Measurements from ENCODE around the gene CFAP58. TPM values are rescaled to one million over a fixed set of nuclear protein-coding genes. Genes with fewer than 3 reads are reported as not detected.
"Not testable (repeated sequence)": the region's sequence is repeated elsewhere in the genome, so short reads cannot be mapped to it uniquely, and the experiment has no call there.

CFAP58 gene
- total RNA-seq, 1 experiment from 2014 or later, result not detected

GRCh38 chr10:104441329-104442000 lies 87.8 kb downstream of the CFAP58 start:
- peaks cover 5% of the 10 kb centered on the region; the same call in 1 of the 2 replicates for H3K4me1 ChIP-seq
- H3K4me3 ChIP-seq, result no peak overlapping the region
- H3K9me3 ChIP-seq (replicated peaks), result no peaks in the 10 kb centered on the region
- DNase-seq, result no peak
- no peak overlapping the region for H3K27ac ChIP-seq
- H3K27me3 ChIP-seq, result no peaks in the 10 kb centered on the region
- no peaks in the 10 kb centered on the region for H3K36me3 ChIP-seq

DNA sequence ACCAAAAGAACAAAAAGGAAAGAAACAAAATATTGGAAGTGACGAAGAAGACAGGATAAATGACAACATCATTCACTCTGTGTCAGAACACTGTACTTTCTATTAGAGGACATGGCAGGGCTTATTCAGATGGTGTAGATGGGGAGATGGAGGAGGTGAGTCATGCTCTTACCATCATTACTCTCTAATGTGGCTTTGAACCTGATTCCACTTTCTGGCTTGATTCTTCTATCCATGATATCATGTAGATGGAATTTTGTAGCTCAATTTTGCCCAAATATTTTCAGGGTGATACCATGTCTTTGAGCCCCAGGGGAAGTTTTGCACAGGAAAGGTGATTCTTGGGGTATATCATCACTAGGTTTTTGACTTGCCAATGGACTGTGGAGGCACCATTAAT lies 91.7 kb downstream of the CFAP58 start:
- no peak overlapping the region for H3K27ac ChIP-seq
- H3K9me3 ChIP-seq (replicated peaks), result no peaks in the 10 kb centered on the region
- peak in 1 of 2 experiments; percentile 10 for DNase-seq
- no peak overlapping the region for H3K4me3 ChIP-seq
- no peaks in the 10 kb centered on the region for H3K36me3 ChIP-seq
- H3K4me1 ChIP-seq, result peaks cover 14% of the 10 kb centered on the region
- H3K27me3 ChIP-seq, result no peaks in the 10 kb centered on the region

GRCh38 chr10:104446151-104446550 lies 92.5 kb downstream of the CFAP58 start:
- no peaks in the 10 kb centered on the region for H3K27me3 ChIP-seq
- H3K36me3 ChIP-seq, result no peaks in the 10 kb centered on the region
- no peak for DNase-seq
- H3K27ac ChIP-seq, result no peak overlapping the region
- peaks cover 12% of the 10 kb centered on the region for H3K4me1 ChIP-seq
- H3K9me3 ChIP-seq (replicated peaks), result no peaks in the 10 kb centered on the region
- no peak overlapping the region for H3K4me3 ChIP-seq

GRCh38 chr10:104447331-104447730 lies 93.7 kb downstream of the CFAP58 start:
- H3K27ac ChIP-seq, result no peak overlapping the region

GRCh38 chr10:104447906-104448305 lies 94.3 kb downstream of the CFAP58 start:
- H3K27ac ChIP-seq, result no peak overlapping the region
- H3K27me3 ChIP-seq, result no peaks in the 10 kb centered on the region
- no peak for DNase-seq

More at GRCh38 chr10:104447331-104447730, 93.7 kb downstream of the CFAP58 start:
- Histone ChIP-seq H3K9me3 (replicated peaks) (no peaks in the 10 kb centered on the region), H3K36me3 (no peaks in the 10 kb centered on the region), H3K4me3 (no peak overlapping the region), H3K27me3 (no peaks in the 10 kb centered on the region), H3K4me1 (peaks cover 12% of the 10 kb centered on the region)
- DNase-seq, result no peak

DNA sequence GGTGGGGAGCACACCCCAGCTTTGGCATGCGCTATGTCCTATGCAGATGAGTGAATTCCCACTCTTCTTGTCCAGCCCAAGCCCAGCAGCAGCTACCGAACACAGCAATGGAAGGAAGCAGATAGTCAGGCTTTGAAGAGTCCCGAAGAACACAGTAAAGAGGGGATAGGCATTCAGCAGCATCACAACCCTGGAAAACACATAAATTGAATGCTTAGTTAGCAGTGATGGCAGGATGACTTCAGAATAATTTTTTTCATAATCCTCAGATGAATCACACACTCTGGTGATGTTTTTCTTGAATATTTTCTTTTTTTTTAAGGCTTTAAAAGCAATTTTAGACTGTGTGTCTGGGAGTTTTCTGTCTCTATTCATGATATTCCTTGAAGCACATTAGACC lies 95.8 kb downstream of the CFAP58 start:
- Histone ChIP-seq H3K27ac (no peak overlapping the region), H3K36me3 (no peaks in the 10 kb centered on the region), H3K4me1 (peaks cover 12% of the 10 kb centered on the region), H3K4me3 (no peak overlapping the region), H3K9me3 (replicated peaks) (no peaks in the 10 kb centered on the region), H3K27me3 (no peaks in the 10 kb centered on the region)
- DNase-seq, result no peak

More at GRCh38 chr10:104447906-104448305, 94.3 kb downstream of the CFAP58 start:
- Histone ChIP-seq H3K4me1 (peaks cover 12% of the 10 kb centered on the region), H3K9me3 (replicated peaks) (no peaks in the 10 kb centered on the region), H3K36me3 (no peaks in the 10 kb centered on the region), H3K4me3 (no peak overlapping the region)

GRCh38 chr10:104450490-104450889 lies 96.9 kb downstream of the CFAP58 start:
- no peak for DNase-seq
- H3K27me3 ChIP-seq, result no peaks in the 10 kb centered on the region
- H3K4me1 ChIP-seq, result peaks cover 12% of the 10 kb centered on the region
- no peak overlapping the region for H3K27ac ChIP-seq
- H3K36me3 ChIP-seq, result no peaks in the 10 kb centered on the region
- no peaks in the 10 kb centered on the region for H3K9me3 ChIP-seq (replicated peaks)
- no peak overlapping the region for H3K4me3 ChIP-seq

DNA sequence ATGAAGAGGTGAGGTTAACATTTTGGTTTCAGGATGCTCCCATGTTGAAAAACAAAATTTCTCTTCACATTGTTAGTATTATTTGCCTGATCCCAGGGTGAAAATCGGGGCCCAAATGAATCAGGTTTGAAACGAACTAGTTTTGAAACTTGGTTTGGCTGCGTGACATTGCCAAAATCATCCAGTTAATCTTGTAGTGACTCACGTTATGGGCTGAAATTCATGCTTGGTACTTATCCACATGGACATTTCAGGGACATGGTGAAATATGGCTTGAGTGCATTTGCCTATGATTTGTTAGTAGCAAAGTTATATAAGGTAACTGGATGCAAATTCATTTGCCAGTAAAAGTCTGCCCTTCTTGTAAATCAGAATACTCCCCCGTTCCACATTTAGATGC lies 97.3 kb downstream of the CFAP58 start:
- Histone ChIP-seq H3K27ac (no peak overlapping the region), H3K36me3 (no peaks in the 10 kb centered on the region), H3K4me1 (peaks cover 10% of the 10 kb centered on the region; the same call in 1 of the 2 replicates), H3K9me3 (replicated peaks) (no peaks in the 10 kb centered on the region), H3K27me3 (no peaks in the 10 kb centered on the region), H3K4me3 (no peak overlapping the region)
- no peak for DNase-seq

DNA sequence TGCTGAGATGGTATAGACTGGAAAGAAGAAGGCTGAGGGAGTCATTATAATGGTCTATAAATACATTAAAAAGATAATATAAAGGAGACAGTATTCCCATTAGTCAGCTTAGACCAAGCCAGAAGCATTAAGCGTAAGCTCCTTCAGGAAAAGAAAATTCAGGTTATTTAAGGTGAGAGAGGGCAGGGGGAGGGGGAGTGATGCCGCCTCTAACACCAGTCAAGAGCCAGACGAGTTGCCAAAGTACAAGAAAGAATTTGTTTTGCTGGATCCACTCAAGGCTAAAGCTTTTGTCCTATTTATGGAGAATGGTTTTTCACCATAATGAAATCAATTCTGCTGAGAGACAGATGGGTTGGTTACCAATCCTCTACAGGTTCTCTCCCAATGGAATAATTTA lies 99.3 kb downstream of the CFAP58 start:
- Histone ChIP-seq H3K4me1 (peaks cover 1% of the 10 kb centered on the region; the same call in 1 of the 2 replicates), H3K27ac (no peak overlapping the region), H3K9me3 (replicated peaks) (no peaks in the 10 kb centered on the region), H3K27me3 (no peaks in the 10 kb centered on the region), H3K36me3 (no peaks in the 10 kb centered on the region), H3K4me3 (no peak overlapping the region)
- no peak for DNase-seq

- H3K27me3 ChIP-seq, result no peaks in the 10 kb centered on the region
- no peaks in the 10 kb centered on the region for H3K36me3 ChIP-seq
- DNase-seq, result no peak
- no peaks in the 10 kb centered on the region for H3K4me1 ChIP-seq
- no peak overlapping the region for H3K27ac ChIP-seq
- no peak overlapping the region for H3K4me3 ChIP-seq
- no peaks in the 10 kb centered on the region for H3K9me3 ChIP-seq (replicated peaks)
Measured at GRCh38 chr10:104456802-104457542, 103.3 kb downstream of the CFAP58 start.

- Histone ChIP-seq H3K9me3 (replicated peaks) (no peaks in the 10 kb centered on the region), H3K4me3 (no peak overlapping the region), H3K27me3 (no peaks in the 10 kb centered on the region), H3K4me1 (no peaks in the 10 kb centered on the region), H3K27ac (no peak overlapping the region), H3K36me3 (no peaks in the 10 kb centered on the region)
- no peak for DNase-seq
Measured at GRCh38 chr10:104457543-104457828, 103.9 kb downstream of the CFAP58 start.

DNA sequence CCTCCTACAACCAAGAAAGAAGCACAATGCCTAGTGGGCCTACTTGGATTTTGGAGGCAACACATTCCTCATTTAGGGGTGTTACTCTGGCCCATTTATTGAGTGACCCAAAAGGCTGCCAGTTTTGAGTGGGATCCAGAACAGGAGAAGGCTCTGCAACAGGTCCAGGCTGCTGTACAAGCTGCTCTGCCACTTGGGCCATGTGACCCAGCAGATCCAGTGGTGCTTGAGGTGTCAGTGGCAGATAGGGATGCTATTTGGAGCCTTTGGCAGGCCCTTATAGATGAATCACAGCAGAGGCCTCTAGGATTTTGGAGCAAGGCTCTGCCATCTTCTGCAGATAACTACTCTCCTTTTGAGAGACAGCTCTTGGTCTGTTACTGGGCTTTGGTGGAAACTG lies 111.9 kb downstream of the CFAP58 start:
- DNase-seq; H3K27ac ChIP-seq; H3K27me3 ChIP-seq; H3K9me3 ChIP-seq (replicated peaks); H3K36me3 ChIP-seq; H3K4me1 ChIP-seq; H3K4me3 ChIP-seq: not testable (repeated sequence)

GRCh38 chr10:104468818-104469217 lies 115.2 kb downstream of the CFAP58 start:
- H3K4me1 ChIP-seq; DNase-seq; H3K36me3 ChIP-seq; H3K27ac ChIP-seq; H3K27me3 ChIP-seq; H3K9me3 ChIP-seq (replicated peaks); H3K4me3 ChIP-seq: not testable (repeated sequence)

DNA sequence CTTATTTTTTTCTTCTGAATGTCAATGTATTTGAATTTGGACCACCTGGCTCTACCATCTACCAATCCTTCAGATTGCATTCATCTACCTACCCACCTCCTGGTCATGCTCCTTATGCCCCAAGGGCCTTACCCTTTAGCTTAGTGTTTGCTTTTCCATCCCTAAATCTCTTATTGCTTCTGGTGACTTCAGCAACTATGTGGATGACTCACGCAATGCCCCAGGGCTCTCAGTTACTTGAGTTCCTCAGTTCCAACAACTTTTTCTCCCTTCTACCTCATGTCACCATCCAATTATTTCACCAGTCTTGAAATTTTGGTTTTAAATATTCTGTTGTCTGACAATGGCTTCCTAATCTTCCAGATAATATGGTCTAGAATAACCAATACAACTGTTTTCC lies 118.9 kb downstream of the CFAP58 start:
- H3K4me1 ChIP-seq, result no peaks in the 10 kb centered on the region
- H3K36me3 ChIP-seq, result no peaks in the 10 kb centered on the region
- H3K9me3 ChIP-seq (replicated peaks), result no peaks in the 10 kb centered on the region
- DNase-seq, result no peak
- H3K27ac ChIP-seq, result no peak overlapping the region
- no peak overlapping the region for H3K4me3 ChIP-seq
- no peaks in the 10 kb centered on the region for H3K27me3 ChIP-seq

GRCh38 chr10:104472957-104473745 lies 119.5 kb downstream of the CFAP58 start:
- Histone ChIP-seq H3K27me3 (no peaks in the 10 kb centered on the region), H3K4me3 (no peak overlapping the region), H3K4me1 (no peaks in the 10 kb centered on the region), H3K36me3 (no peaks in the 10 kb centered on the region), H3K27ac (no peak overlapping the region), H3K9me3 (replicated peaks) (no peaks in the 10 kb centered on the region)
- DNase-seq, result no peak

All from SJCRH30 (cell line).